ENCODE measurements around the gene DLD.
"Not testable (repeated sequence)": the region's sequence is repeated elsewhere in the genome, so short reads cannot be mapped to it uniquely, and the experiment has no call there.

Gene DLD

DNA sequence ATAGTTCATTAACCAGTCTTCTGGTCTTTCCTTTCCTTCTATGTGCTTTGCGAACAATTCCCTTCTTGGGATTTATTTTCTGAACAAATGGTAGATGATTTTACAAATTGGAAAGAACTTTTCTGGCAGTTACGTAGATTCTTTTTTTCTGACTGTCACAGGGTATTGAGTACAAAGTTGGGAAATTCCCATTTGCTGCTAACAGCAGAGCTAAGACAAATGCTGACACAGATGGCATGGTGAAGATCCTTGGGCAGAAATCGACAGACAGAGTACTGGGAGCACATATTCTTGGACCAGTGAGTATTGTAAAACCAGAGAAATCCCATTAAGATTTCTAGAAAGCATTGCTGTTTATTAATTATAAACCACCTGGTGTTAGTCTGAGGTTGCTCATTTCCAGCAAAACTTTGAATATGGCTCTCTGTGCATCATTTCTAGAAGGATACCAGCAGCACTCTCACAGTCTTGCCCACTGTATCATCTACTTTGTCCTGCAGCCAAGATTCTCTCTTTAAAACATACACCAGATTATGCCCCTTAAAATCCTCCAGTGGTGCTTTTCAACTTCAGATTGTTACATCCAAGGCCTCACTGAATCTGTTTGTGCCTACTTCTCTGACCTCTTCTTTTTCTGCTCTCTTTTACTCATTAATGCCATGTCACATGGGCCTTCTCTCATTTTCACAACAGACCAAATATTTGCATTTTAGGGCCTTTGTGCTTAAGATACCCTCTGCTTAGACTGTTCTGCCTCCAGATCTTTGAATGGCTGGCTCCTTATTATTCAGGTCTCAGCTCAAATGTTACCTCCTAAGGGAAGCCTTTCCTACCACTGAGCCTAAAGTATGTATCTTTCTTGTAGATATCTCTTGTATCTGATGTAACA lies 27.0 kb downstream of the DLD start:
- DNase-seq, result no peak

DNA sequence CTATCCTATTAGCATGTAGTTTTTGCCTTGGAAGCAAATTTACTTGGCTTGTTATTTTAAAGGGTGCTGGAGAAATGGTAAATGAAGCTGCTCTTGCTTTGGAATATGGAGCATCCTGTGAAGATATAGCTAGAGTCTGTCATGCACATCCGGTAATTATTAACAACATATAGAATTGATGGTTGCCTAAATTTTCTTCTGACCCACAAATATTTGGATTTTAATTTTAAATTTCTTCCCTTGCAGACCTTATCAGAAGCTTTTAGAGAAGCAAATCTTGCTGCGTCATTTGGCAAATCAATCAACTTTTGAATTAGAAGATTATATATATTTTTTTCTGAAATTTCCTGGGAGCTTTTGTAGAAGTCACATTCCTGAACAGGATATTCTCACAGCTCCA lies 28.0 kb downstream of the DLD start:
- DNase-seq, result no peak

DNA sequence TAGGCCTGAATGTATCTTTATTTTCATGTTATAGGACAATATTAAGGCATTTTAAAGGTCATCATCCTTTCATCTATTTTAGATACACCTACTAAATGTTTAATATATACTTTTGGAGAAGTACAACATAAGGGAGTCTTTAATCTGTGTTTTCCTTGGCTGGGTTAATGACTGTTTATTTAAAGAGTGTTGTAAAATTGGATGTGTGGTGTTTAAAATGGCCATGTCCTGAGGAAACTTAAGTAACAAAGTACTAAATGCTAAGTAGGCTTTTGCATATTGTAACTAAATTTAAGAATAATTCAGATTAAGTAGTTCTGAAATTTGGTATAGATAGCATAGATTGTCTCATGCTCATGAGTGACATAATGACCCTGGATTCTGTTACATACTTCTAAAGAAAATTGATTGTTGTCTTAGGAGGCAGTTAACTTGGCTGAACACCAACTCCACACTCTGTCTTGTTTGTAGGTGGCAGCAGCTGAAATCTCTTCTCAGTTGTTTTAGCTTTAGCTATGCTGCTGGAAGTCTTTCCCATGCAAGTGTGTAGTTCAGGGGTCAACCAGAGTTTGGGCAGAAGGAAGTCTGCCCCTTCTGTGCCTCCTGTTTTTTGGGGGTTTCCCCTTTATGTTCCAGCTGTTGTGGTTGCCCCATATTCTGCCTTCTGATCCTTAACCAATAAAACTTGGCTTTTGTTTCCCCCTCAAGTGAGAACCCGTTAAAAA lies 29.2 kb downstream of the DLD start:
- no peak for DNase-seq

DNA sequence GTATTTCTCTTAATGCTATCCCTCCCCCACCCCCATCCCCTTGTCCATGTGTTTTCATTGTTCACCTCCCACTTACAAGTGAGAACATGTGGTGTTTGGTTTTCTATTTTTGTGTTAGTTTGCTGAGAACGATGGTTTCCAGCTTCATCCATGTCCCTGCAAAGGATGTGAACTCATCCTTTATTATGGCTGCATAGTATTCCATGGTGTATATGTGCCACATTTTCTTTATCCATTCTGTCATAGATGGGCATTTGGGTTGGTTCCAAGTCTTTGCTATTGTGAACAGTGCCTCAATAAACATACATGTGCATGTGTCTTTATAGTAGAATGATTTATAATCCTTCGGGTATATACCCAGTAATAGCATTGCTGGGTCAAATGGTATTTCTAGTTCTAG lies 30.8 kb downstream of the DLD start:
- DNase-seq, result not testable (repeated sequence)

- no peak for DNase-seq
These were observed 31.9 kb downstream of the DLD start for GRCh38 chr7:107922886-107923285.

DNA sequence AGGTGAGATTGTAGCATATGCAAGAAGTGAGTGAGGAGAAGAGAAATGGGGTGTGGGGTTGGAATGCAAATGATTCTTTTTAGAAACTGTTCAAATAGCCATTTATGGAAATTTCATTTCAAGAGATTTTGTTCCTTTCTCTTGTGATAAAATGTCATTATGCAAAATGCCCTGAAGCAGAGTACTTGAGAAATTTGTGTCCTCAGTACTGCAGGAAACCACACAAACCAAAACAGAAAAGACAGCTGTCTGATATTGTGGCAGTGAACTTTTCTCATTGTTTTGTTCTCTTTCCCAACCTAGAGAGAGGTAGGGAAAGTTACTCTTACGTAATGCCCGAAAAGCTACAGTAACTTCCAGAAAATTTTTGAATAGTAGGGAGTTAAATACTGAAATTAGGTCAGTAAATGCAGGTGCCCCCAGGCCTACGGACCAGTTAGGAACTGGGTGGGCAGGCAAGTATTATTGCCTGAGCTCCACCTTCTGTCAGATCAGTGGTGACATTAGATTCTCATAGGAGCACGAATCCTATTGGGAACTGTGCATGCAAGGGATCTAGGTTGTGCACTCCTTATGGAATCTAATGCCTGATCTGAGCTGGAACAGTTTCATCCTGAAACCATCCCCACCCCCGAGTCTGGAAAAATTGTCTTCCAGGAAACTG lies 34.0 kb downstream of the DLD start:
- no peak for DNase-seq

GRCh38 chr7:107926481-107926880 lies 35.5 kb downstream of the DLD start:
- DNase-seq, result no peak

- no peak for DNase-seq
These were observed 40.9 kb downstream of the DLD start for GRCh38 chr7:107931740-107932515.

DNA sequence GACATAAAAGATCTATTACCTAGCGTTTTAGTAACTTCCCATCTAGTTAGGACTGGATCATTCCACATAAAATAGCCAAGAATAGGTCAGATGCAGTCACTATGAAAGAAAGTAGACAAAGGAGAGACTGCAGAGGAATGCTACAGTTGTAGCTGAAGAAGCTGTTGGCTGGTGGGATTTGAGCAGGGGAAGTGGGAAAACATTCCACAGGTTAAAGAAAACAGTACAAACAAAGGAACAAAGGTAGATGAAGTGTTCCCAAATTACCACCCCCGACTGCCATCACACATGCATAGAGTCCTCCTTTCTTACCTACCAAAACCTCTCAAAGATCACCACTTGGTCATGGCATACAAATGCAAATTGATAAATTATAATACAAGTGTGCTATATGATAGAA lies 41.8 kb downstream of the DLD start:
- no peak for DNase-seq

GRCh38 chr7:107933386-107934013 lies 42.5 kb downstream of the DLD start:
- DNase-seq, result no peak

- no peak for DNase-seq
These were observed 44.2 kb downstream of the DLD start for GRCh38 chr7:107934991-107935770.

- DNase-seq, result no peak
These were observed 45.3 kb downstream of the DLD start for GRCh38 chr7:107936312-107936711.

- DNase-seq, result no peak
These were observed 46.5 kb downstream of the DLD start for GRCh38 chr7:107937531-107937930.

- DNase-seq, result no peak
These were observed 47.7 kb downstream of the DLD start for GRCh38 chr7:107938456-107939250.

DNA sequence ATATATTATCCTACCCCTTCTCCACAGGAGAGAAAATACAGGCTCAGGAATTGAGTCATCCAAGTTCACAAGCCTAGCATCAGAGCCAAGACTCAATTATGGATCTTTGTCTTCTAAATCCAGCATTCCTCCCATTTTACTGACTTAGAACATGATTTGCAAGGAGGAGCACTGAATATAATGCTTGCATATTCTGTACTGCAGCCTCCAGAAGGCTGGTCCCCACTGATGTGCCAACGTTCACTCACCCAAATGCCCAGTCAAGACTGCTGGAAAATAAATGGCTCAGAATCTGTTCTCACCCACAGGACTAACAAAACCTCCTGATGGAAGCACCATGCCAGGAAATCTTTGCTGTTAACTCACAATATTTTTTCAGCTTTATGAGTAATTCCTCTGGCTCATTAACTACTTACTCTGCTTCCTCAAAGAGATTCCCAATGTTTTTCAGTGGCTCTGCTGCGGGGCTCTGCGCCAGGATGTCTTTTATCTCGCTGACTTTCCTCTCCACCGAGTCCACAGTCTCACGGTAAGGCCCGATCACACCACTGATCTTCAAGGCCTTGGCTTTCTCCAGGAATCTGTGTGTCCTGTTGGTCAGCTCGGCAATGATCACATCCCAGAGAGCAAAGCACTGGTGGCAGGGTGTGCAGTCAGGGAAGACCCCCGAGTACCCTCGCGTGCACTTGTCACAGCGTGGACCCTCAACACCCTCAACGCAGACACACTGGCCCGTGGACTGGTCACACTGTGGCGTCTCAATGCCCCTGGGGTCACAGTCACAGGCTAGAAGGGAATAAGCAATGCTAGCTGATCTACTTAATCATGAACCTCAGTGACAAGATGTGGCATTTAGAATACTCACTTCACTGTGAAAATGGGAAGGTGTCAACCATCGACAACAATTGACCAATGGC lies 48.8 kb downstream of the DLD start:
- no peak for DNase-seq

DNA sequence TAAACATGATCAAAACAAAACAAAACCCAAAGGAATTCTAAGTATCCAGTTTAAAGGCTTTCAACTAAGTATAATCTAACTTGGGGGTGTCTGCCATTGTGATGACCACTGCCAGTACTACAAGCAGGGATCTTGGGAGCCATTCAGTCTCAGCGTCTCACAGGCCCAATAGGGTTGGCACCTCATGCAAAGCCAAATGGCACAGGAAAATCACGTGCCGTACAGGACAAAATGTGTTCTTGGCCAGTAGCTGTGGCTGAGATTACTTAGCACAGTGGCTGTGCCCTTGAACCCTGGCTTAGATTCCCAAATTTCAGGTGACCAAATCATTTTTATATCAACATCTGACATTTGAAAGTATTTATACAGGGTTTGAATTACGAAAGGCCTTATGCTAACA lies 50.0 kb downstream of the DLD start:
- no peak for DNase-seq

- DNase-seq, result no peak
These were observed 52.0 kb downstream of the DLD start for GRCh38 chr7:107943018-107943417.

DNA sequence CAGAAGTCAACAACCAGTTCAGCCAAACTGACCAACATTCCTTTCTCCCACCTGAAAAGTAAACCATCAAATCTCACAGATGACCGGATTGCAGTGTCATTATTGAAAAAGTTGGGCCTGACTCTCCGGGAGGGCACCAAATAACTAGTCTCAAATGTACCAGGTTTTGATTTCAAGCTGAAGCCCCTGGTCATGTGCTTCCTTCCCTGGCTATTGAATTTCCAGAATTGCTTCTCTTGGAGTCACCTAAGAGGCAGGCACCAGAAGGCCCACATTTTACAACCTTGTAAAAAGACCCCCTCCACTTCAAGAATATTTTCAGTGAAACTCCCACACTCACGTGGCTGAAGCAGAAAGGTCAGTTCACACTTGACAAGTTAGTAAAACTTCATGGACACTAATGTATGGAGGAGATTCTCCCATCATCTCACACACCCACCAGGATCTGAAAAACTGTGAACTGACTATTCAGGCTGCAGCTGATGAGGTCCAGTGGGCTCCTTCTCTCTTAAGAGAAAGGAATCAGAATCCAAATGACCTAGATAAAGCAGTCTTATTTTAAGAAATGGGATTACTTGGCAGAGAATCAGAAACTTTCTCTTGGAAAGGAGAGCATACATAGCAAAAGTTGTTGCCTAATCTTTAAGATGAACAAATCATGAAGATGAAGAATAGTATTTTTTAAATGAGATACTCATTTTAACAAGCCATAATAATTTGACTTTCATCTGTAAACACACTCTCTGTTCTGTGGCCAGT lies 53.6 kb downstream of the DLD start:
- DNase-seq, result no peak

GRCh38 chr7:107945332-107945731 lies 54.3 kb downstream of the DLD start:
- DNase-seq, result no peak

Data from cortex of kidney (tissue), 1 donor.